Thymus (tissue), 11 donors: ENCODE results near the gene ARHGAP45. TPM values are rescaled to one million over a fixed set of nuclear protein-coding genes. Genes with fewer than 3 reads are reported as not detected.
A peak's percentile ranks its signal among the peaks of the same experiment; 100 is the strongest.
"Not testable (repeated sequence)": the region's sequence is repeated elsewhere in the genome, so short reads cannot be mapped to it uniquely, and the experiment has no call there.

ENCODE experiments used
- DNase-seq, 9 donors: peaks; one replicate each; pipeline ENCODE4 v3.0.0-alpha.2; 2013; ENCODE audit warnings: low spot score in 9 of 9, low read depth in 6 of 9, missing footprints in 1 of 9
- H3K27ac ChIP-seq, 2 donors: one replicate each; pipeline ENCODE4 v1.5.1; 2013; ENCODE audit warnings: control low read depth in 1 of 2, low read depth in 1 of 2, low read length in 1 of 2, mild to moderate bottlenecking in 1 of 2, moderate library complexity in 1 of 2
- H3K27me3 ChIP-seq, 2 donors: one replicate each; pipeline ENCODE4 v1.5.1; 2013; ENCODE audit warnings: low read length in 1 of 2; ENCODE audit not compliant: control insufficient read depth in 2 of 2, insufficient read depth in 1 of 2
- H3K36me3 ChIP-seq, 2 donors: one replicate each; pipeline ENCODE4 v1.5.1; 2013; ENCODE audit warnings: low read length in 1 of 2, mild to moderate bottlenecking in 1 of 2, moderate library complexity in 1 of 2; ENCODE audit not compliant: control insufficient read depth in 2 of 2, insufficient read depth in 2 of 2
- H3K4me1 ChIP-seq, 2 donors: one replicate each; pipeline ENCODE4 v1.5.1; 2013; ENCODE audit warnings: low read length in 2 of 2; ENCODE audit not compliant: control insufficient read depth in 2 of 2, insufficient read depth in 2 of 2
- H3K4me3 ChIP-seq, 2 donors: one replicate each; pipeline ENCODE4 v1.5.1; 2013; ENCODE audit warnings: low read length in 2 of 2, control low read depth in 1 of 2, mild to moderate bottlenecking in 1 of 2
- H3K9me3 ChIP-seq, 2 donors: one replicate each; pipeline ENCODE4 v1.5.1; 2013; ENCODE audit warnings: low read length in 1 of 2, mild to moderate bottlenecking in 1 of 2; ENCODE audit not compliant: control insufficient read depth in 2 of 2, insufficient read depth in 1 of 2
- WGBS: extraction: QIAGEN DNeasy Blood & Tissue Kit; methylation state at CpG from one replicate; pipeline ENCODE4 v1.1.7; 2013; 5-methylcytosine and 5-hydroxymethylcytosine counted together
- polyA plus RNA-seq: library from polyadenylated mRNA; stranded (reverse); fragments of 200-250 nt; gene quantifications from one replicate; pipeline ENCODE4 v1.2.3, GENCODE V29; 2013
- total RNA-seq: library from RNA; stranded (reverse); fragments of 120-200 nt; gene quantifications from one replicate; pipeline ENCODE4 v1.2.4, GENCODE V29; 2013
- donor health status: healthy.

ARHGAP45 gene
- total and polyA plus RNA-seq, 2 donors: 118 to 295 TPM

GRCh38 chr19:1020868-1021425 lies 46.0 kb upstream of the ARHGAP45 start, which contains the start of gene TMEM259:
Gene TMEM259, minus strand, starts transcription at chr19:1021123. Its CDS starts 127 bp downstream, at chr19:1020996.
- Histone ChIP-seq H3K27ac (peak within 1 kb of the TSS; percentile 91), H3K9me3 (peaks cover 0 to 3% of the 10 kb centered on the region in 2 donors), H3K4me1 (peaks cover 10 to 52% of the 10 kb centered on the region in 2 donors), H3K27me3 (peaks cover 2% of the 10 kb centered on the region in 2 donors), H3K36me3 (peaks cover 12 to 15% of the 10 kb centered on the region in 2 donors), H3K4me3 (peak within 1 kb of the TSS; percentile 86 to 87)
- peak; percentile 86 to 98 (median 96) for DNase-seq
- WGBS: under 1% methylated on average over 68 of the region's 68 CpGs

GRCh38 chr19:1023883-1024188 lies 43.1 kb upstream of the ARHGAP45 start:
- H3K27ac ChIP-seq, H3K4me3 ChIP-seq, DNase-seq, H3K9me3 ChIP-seq, H3K36me3 ChIP-seq: not testable (repeated sequence)
- WGBS: 94% methylated on average over 5 of the region's 5 CpGs
- Histone ChIP-seq H3K4me1 (peaks cover 24 to 57% of the 10 kb centered on the region in 2 donors), H3K27me3 (peaks cover 8 to 20% of the 10 kb centered on the region in 2 donors)

DNA sequence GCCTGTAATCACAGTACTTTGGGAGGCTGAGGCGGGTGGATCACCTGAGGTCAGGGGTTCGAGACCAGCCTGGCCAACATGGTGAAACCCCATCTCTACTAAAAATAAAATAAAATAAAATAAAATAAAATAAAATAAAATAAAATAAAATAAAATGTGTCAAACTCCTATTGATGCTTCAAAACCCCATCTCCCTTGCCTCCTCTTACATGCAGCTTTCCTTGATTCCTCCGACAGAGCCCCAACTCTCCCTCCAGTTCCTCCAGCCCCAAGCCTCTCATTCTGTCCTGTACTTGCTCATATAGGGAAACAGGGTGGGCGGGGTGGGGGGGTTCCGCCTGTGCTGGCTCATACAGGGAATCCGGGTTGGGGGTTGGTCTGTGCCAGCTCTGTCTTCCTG lies 41.9 kb upstream of the ARHGAP45 start:
- 96% methylated on average over 6 of the region's 6 CpGs for WGBS

DNA sequence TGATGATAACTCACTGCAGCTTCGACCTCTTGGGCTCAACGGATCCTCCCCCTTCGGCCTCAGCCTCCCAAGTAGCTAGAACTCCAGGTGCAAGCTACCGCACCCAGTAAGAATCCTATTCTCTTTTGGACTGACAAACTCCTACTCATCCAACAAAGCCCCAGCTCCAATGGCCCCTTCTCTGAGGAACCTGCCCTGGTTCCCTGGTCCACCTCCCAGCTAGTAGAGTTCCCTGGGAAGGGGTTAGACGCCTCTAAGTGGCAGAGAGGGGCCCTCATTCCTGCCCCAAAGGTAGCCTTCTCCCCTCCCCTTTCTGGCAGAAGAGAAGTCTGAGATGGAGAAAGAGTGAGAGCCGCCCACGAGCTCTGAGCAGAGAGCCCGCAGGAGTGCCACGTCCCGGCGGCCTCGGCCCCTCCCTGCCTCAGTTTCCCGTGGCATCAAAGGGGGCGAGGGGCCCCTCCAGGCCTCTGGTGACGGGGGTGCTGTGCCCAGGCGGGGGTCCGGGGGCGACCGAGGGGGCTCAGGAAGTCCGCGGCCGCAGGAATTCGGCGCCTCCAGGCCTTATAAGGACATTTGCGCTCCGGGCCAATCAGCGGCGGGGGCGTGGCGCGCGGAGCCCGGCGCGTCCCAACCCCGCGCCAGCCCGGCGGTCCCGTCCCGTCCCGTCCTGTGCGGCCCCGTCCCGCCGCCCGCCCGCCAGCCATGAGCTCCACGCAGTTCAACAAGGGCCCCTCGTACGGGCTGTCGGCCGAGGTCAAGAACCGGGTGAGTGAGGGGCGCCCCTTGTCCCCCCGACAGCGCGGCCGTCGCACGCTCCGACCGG lies 40.8 kb upstream of the ARHGAP45 start, which contains the start of gene CNN2:
TSS of gene CNN2 (plus strand) at position 649 of the 823 bp plus-strand sequence. CDS start at position 703, 54 bp downstream.
- H3K4me1 ChIP-seq: peaks cover 15 to 63% of the 10 kb centered on the region in 2 donors
- peaks cover 0 to 5% of the 10 kb centered on the region in 2 donors for H3K9me3 ChIP-seq
- peak within 1 kb of the TSS; percentile 83 to 87 for H3K4me3 ChIP-seq
- peak within 1 kb of the TSS; percentile 84 to 95 for H3K27ac ChIP-seq
- H3K27me3 ChIP-seq: peaks cover 8 to 20% of the 10 kb centered on the region in 2 donors
- 6% methylated on average over 63 of the region's 63 CpGs for WGBS
- DNase-seq: peak in 5 of 9 donors; percentile 49 to 74 (median 66)
- H3K36me3 ChIP-seq: peaks cover 3 to 4% of the 10 kb centered on the region in 2 donors

More for the DNA sequence above, 41.9 kb upstream of the ARHGAP45 start:
- H3K36me3 ChIP-seq, DNase-seq, H3K27ac ChIP-seq, H3K4me3 ChIP-seq, H3K9me3 ChIP-seq: not testable (repeated sequence)
- Histone ChIP-seq H3K4me1 (peaks cover 15 to 56% of the 10 kb centered on the region in 2 donors), H3K27me3 (peaks cover 8 to 20% of the 10 kb centered on the region in 2 donors)

DNA sequence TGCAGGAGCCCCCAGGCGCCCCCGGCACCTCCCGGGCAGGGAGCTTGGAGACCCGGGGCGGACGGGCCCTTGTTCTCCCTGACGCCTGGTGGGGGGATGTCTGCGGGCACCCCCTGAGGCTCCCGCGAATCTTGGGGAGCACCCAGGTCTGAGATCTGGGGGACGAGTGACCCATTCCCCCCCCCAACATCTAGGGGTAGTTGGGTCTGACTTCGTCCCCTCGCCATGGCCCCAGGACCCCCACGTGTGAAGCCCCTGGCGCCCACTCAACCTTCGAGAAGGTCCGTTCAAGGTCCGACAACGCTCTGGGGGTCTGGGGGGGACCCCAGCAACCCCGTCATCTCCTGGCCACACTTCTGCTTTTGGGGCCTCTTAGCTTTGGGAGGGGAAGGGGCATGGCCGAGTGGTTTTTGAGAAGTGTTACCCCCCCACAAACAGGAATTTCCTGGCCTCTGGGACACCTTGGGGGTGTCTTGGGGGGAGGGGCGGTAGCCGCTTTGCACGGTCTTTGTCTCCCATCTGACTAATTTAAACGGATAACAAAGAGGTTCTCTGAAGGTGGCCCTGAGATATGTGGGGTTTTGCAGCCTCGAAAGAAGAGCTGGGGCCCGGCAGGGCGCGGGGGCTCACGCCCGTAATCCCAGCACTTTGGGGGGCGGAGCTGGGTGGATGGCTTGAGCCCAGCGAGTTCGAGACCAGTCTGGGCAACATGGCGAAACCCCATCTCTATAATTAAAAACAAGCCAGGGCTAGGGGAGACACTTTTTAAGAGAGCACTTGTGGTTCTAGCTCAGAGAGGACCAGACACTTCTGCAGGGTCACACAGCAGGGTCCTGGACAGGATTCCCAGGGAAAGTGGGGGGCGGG lies 40.0 kb upstream of the ARHGAP45 start:
- Histone ChIP-seq H3K9me3 (peaks cover 0 to 5% of the 10 kb centered on the region in 2 donors), H3K4me1 (peaks cover 15 to 55% of the 10 kb centered on the region in 2 donors), H3K27ac (peak overlapping the region; percentile 84 to 95), H3K27me3 (peaks cover 8 to 20% of the 10 kb centered on the region in 2 donors), H3K4me3 (peak overlapping the region; percentile 83 to 87), H3K36me3 (peaks cover 7 to 9% of the 10 kb centered on the region in 2 donors)
- 2% methylated on average over 36 of the region's 36 CpGs for WGBS
- peak in 2 of 9 donors; percentile 30 to 56 for DNase-seq

- Histone ChIP-seq H3K4me1 (peaks cover 15 to 51% of the 10 kb centered on the region in 2 donors), H3K9me3 (peaks cover 0 to 5% of the 10 kb centered on the region in 2 donors), H3K27me3 (peaks cover 8 to 20% of the 10 kb centered on the region in 2 donors), H3K36me3 (peaks cover 12 to 15% of the 10 kb centered on the region in 2 donors), H3K27ac (peak overlapping the region; percentile 84 to 95), H3K4me3 (peak overlapping the region; percentile 83 to 87)
- peak in 1 of 9 donors; percentile 17 for DNase-seq
- 3% methylated on average over 16 of the region's 16 CpGs for WGBS
These were observed 39.3 kb upstream of the ARHGAP45 start for GRCh38 chr19:1027650-1028061.

GRCh38 chr19:1028062-1028926 lies 38.7 kb upstream of the ARHGAP45 start:
- Histone ChIP-seq H3K4me3 (peak overlapping the region; percentile 83 to 87), H3K27ac (peak overlapping the region; percentile 84 to 95), H3K27me3 (peaks cover 8 to 20% of the 10 kb centered on the region in 2 donors), H3K9me3 (peaks cover 0 to 5% of the 10 kb centered on the region in 2 donors), H3K36me3 (peaks cover 18 to 20% of the 10 kb centered on the region in 2 donors), H3K4me1 (peaks cover 15 to 51% of the 10 kb centered on the region in 2 donors)
- peak in 5 of 9 donors; percentile 64 to 85 (median 69) for DNase-seq
- under 1% methylated on average over 58 of the region's 58 CpGs for WGBS
